OCI-LY7 (cell line): ENCODE results near the gene SMOC2.

Experiments
- CTCF ChIP-seq: fragments of 200-600 bp; sonication (generic); conservative IDR thresholded peaks from 2 replicates; pipeline ENCODE4 v1.5.1; 2014; ENCODE audit warnings: mild to moderate bottlenecking, antibody characterized with exemption, low read length, moderate library complexity, mixed read lengths
- EZH2phosphoT487 ChIP-seq: fragments of 200-600 bp; sonication (generic); IDR thresholded peaks from 2 replicates; pipeline ENCODE4 v1.6.1; 2018; ENCODE audit warnings: low read depth, borderline replicate concordance, mild to moderate bottlenecking, mixed run types, antibody characterized with exemption, low read length, moderate library complexity, mixed read lengths

GRCh38 chr6:168703990-168704389 is 263.0 kb downstream of the SMOC2 start:
- no peak for TF ChIP-seq CTCF
- no peak for TF ChIP-seq EZH2phosphoT487
